Activated CD4-positive, alpha-beta T cell treated with anti-CD3 and anti-CD28 coated beads for 36 hours (primary cell): ENCODE data around the gene IGSF9. TPM values are rescaled to one million over a fixed set of nuclear protein-coding genes. Genes with fewer than 3 reads are reported as not detected.

Source experiments
- ATAC-seq: fragments of 200-7000 bp; cut with Tn5 transposase; one replicate; pipeline ENCODE4 v1.10.0; 2021; ENCODE audit warnings: mild to moderate bottlenecking, moderate library complexity
- CTCF ChIA-PET: fragments of 350-600 bp; sonication (Branson Sonifier 250); formaldehyde crosslinking; loops from one replicate; lab custom pipeline; 2021; ENCODE audit warnings: antibody characterized with exemption; lab: Charles Lee
- POLR2A ChIA-PET: fragments of 350-600 bp; sonication (Branson Sonifier 250); formaldehyde crosslinking; loops from one replicate; lab custom pipeline; 2021; ENCODE audit warnings: antibody characterized with exemption, inconsistent platforms; lab: Charles Lee
- DNase-seq: peaks from one replicate; pipeline ENCODE4 v3.0.0-alpha.2; 2020
- H3K27ac Mint-ChIP-seq: one replicate; pipeline ENCODE4 v1.8.0; 2021; ENCODE audit warnings: mixed read lengths
- H3K27me3 Mint-ChIP-seq: one replicate; pipeline ENCODE4 v1.8.0; 2021; ENCODE audit warnings: mixed read lengths
- H3K36me3 Mint-ChIP-seq: one replicate; pipeline ENCODE4 v1.8.0; 2021; ENCODE audit warnings: low read depth, mixed read lengths
- H3K4me1 Mint-ChIP-seq: one replicate; pipeline ENCODE4 v1.8.0; 2021; ENCODE audit warnings: mixed read lengths
- H3K4me3 Mint-ChIP-seq: one replicate; pipeline ENCODE4 v1.8.0; 2021; ENCODE audit warnings: mild to moderate bottlenecking, moderate library complexity, mixed read lengths
- H3K9me3 Mint-ChIP-seq: one replicate; pipeline ENCODE4 v1.8.0; 2021; ENCODE audit warnings: low read depth, mixed read lengths
- intact Hi-C, 2 experiments: fragments of 100-400 bp; cut with DNase I in 1 of 2; cut with micrococcal nuclease in 1 of 2; formaldehyde crosslinking; loops; one replicate each; pipeline versions ENCODE4 v1.14.2 to v1.15.1; 2022 to 2024; cut with DNase I, micrococcal nuclease
- total RNA-seq, 2 experiments: library from RNA; stranded (reverse); gene quantifications; one replicate each; pipeline ENCODE4 v1.2.3, GENCODE V29; 2021

Gene IGSF9
- total RNA-seq, 2 experiments from 2014 or later: 0.07 TPM; not detected in 1

GRCh38 chr1:159892944-159893343 lies 52.5 kb downstream of the IGSF9 start:
- POLR2A ChIA-PET: interaction anchor here (0.6 kb wide), 1 partner anchor 40 kb away, joined by 4 read pairs; no protein-coding TSS in a partner anchor
- intact Hi-C loops: loop anchor here (5.0 kb wide), 2 partner anchors 56 to 111 kb away; partner anchors contain the start of gene DUSP23 (in 1 of the 2)
- ATAC-seq (no peak), DNase-seq (peak; percentile 22)
- Mint-ChIP-seq H3K36me3 (no peaks in the 10 kb centered on the region), H3K27me3 (no peaks in the 10 kb centered on the region), H3K9me3 (no peaks in the 10 kb centered on the region), H3K4me1 (peaks cover 4% of the 10 kb centered on the region), H3K27ac (no peak overlapping the region), H3K4me3 (no peak overlapping the region)
- CTCF ChIA-PET: interaction anchor here (0.7 to 9.0 kb wide), 19 partner anchors 10 to 124 kb away, joined by 3 to 150 read pairs (median 5); partner anchors contain the start of genes FCRL6 and TAGLN2

DNA sequence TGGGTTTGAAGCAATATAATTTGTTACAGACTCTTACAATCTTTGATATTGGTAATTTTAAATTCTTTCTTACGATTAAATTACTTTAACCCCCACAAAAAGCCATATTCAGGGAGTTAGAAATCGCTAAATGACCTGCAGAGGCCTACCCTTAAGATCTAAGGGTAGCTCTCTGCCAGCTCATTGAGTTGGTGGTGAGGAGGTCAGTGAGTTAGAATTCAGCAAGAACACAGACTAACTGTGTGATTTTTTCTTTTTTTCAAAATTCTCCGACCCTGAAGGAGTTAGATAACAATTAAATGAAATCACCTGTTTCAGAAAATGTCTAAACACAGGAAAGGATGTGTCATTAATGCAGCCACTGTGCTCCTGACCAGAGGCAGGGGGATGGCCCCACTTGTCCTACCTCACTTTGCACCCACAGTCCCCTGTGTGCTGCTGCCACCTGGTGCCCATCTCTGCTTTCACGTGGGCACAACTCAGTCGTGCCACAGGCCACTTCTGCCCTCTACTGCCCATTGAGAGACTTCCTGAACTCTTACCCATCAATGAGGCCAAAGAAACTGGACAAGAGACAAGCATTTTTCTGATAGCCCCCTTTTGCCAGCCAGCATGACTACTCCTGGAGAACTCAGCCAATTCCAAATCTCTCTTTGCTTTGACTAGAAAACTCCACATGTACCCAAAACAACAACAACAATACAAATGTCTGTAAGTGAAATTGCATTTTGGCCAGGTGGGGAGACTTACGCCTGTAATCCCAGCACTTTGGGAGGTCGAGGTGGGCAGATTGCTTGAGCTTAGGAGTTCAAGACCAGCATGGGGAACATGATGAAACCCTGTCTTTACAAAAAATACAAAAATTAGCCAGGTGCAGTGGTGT lies 53.9 kb downstream of the IGSF9 start:
- no peak overlapping the region for H3K4me3 Mint-ChIP-seq
- DNase-seq (peak; percentile 88), ATAC-seq (peak; percentile 98)
- H3K36me3 Mint-ChIP-seq: no peaks in the 10 kb centered on the region
- POLR2A ChIA-PET: no interaction called here
- H3K27ac Mint-ChIP-seq: no peak overlapping the region
- intact Hi-C loops: loop anchor here (1.0 to 5.0 kb wide), 9 partner anchors 37 to 759 kb away; partner anchors contain the start of gene DUSP23 (in 2 of the 2)
- no peaks in the 10 kb centered on the region for H3K27me3 Mint-ChIP-seq
- CTCF ChIA-PET: interaction anchor here (0.6 to 9.0 kb wide), 36 partner anchors 9 to 143 kb away, joined by 3 to 150 read pairs (median 5); partner anchors contain the start of genes DUSP23, FCRL6 and SLAMF8
- H3K9me3 Mint-ChIP-seq: no peaks in the 10 kb centered on the region
- peaks cover 4% of the 10 kb centered on the region for H3K4me1 Mint-ChIP-seq

DNA sequence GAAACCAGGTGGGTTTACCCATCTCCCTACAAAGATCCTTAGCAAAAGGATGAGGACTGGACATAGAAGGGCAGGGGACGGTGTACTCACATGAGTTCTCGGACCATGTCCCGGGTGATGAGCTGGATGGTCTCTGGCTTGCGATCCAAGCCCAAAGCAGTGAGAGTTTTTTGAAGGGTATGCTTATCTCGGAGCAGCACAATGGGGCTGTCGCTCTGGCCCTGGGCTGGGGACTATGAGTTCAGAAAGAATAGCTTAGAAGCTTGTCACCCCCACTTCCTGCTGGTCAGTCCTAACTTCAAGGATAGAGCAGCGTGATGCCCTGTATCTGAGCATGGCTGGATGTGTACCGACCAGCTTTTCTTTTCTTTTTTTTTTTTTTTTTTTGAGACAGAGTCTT lies 55.0 kb downstream of the IGSF9 start:
- Mint-ChIP-seq H3K4me1 (peaks cover 4% of the 10 kb centered on the region), H3K27me3 (no peaks in the 10 kb centered on the region), H3K9me3 (no peaks in the 10 kb centered on the region), H3K36me3 (no peaks in the 10 kb centered on the region), H3K27ac (no peak overlapping the region), H3K4me3 (no peak overlapping the region)
- DNase-seq (no peak), ATAC-seq (no peak)
- POLR2A ChIA-PET: no interaction called here
- CTCF ChIA-PET: interaction anchor here (0.6 to 9.0 kb wide), 21 partner anchors 10 to 204 kb away, joined by 3 to 150 read pairs (median 5); partner anchors contain the start of genes DUSP23, FCRL6 and SLAMF8
- intact Hi-C loops: loop anchor here (2.0 to 5.0 kb wide), 4 partner anchors 53 to 758 kb away; partner anchors contain the start of gene DUSP23 (in 1 of the 2)

GRCh38 chr1:159889821-159890252 lies 55.6 kb downstream of the IGSF9 start:
- ChIA-PET POLR2A (no interaction called here), CTCF (interaction anchor here (0.7 to 9.0 kb wide), 18 partner anchors 11 to 676 kb away, joined by 3 to 150 read pairs (median 5); partner anchors contain the start of genes DUSP23, FCRL6 and SLAMF8)
- Mint-ChIP-seq H3K27me3 (no peaks in the 10 kb centered on the region), H3K27ac (no peak overlapping the region), H3K36me3 (no peaks in the 10 kb centered on the region), H3K4me3 (no peak overlapping the region), H3K4me1 (peaks cover 4% of the 10 kb centered on the region), H3K9me3 (no peaks in the 10 kb centered on the region)
- intact Hi-C loops: loop anchor here (2.0 to 5.0 kb wide), 4 partner anchors 53 to 757 kb away; partner anchors contain the start of gene DUSP23 (in 1 of the 2)
- no peak for DNase-seq
- peak; percentile 61 for ATAC-seq

GRCh38 chr1:159889202-159889601 lies 56.2 kb downstream of the IGSF9 start:
- POLR2A ChIA-PET: no interaction called here
- Mint-ChIP-seq H3K27ac (no peak overlapping the region), H3K4me1 (peaks cover 4% of the 10 kb centered on the region), H3K4me3 (no peak overlapping the region), H3K27me3 (no peaks in the 10 kb centered on the region), H3K9me3 (no peaks in the 10 kb centered on the region), H3K36me3 (no peaks in the 10 kb centered on the region)
- DNase-seq (no peak), ATAC-seq (no peak)
- CTCF ChIA-PET: interaction anchor here (0.6 to 9.0 kb wide), 13 partner anchors 12 to 1162 kb away, joined by 3 to 150 read pairs (median 6); partner anchors contain the start of genes DUSP23 and FCRL6
- intact Hi-C loops: no loop called here

DNA sequence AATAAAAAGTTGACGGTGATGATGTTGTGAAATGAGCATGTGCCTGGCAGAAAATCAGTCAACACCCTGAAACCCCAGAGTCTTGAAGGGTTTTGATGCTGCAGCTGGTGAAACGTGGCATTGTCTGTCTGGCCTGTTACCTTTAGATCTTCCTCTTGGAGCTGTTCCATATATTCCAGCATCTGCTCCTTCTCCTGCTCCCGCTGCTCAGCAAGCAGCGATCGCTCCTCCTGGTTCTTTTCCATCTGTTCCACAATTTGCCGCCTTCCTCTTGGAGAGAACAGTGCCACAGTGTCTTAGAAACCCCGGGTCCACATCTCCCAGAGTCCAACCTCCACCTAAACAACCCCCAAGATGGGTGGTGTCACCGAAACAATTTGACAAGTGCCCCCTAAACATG lies 61.1 kb downstream of the IGSF9 start:
- Mint-ChIP-seq H3K4me3 (no peak overlapping the region), H3K36me3 (no peaks in the 10 kb centered on the region), H3K27me3 (no peaks in the 10 kb centered on the region), H3K4me1 (no peaks in the 10 kb centered on the region), H3K27ac (no peak overlapping the region), H3K9me3 (no peaks in the 10 kb centered on the region)
- no peak for ATAC-seq
- intact Hi-C loops: no loop called here
- no peak for DNase-seq
- ChIA-PET POLR2A (no interaction called here), CTCF (interaction anchor here (0.8 to 4.1 kb wide), 3 partner anchors 11 to 86 kb away, joined by 3 to 16 read pairs (median 3); no protein-coding TSS in a partner anchor)

- H3K27me3 Mint-ChIP-seq: no peaks in the 10 kb centered on the region
These were observed 62.3 kb downstream of the IGSF9 start for GRCh38 chr1:159883134-159883533.

GRCh38 chr1:159882527-159882862 lies 62.9 kb downstream of the IGSF9 start:
- intact Hi-C loops: no loop called here
- DNase-seq (no peak), ATAC-seq (no peak)
- Mint-ChIP-seq H3K4me1 (no peaks in the 10 kb centered on the region), H3K36me3 (no peaks in the 10 kb centered on the region), H3K4me3 (no peak overlapping the region), H3K27ac (no peak overlapping the region), H3K27me3 (no peaks in the 10 kb centered on the region), H3K9me3 (no peaks in the 10 kb centered on the region)
- CTCF ChIA-PET: no interaction called here
- POLR2A ChIA-PET: no interaction called here

More at GRCh38 chr1:159883134-159883533, 62.3 kb downstream of the IGSF9 start:
- intact Hi-C loops: no loop called here
- DNase-seq: no peak
- no peaks in the 10 kb centered on the region for H3K4me1 Mint-ChIP-seq
- H3K27ac Mint-ChIP-seq: no peak overlapping the region
- ChIA-PET POLR2A (no interaction called here), CTCF (interaction anchor here (1.0 to 4.1 kb wide), 2 partner anchors 52 to 85 kb away, joined by 3 to 16 read pairs; no protein-coding TSS in a partner anchor)
- no peak for ATAC-seq
- H3K4me3 Mint-ChIP-seq: no peak overlapping the region
- no peaks in the 10 kb centered on the region for H3K36me3 Mint-ChIP-seq
- H3K9me3 Mint-ChIP-seq: no peaks in the 10 kb centered on the region

DNA sequence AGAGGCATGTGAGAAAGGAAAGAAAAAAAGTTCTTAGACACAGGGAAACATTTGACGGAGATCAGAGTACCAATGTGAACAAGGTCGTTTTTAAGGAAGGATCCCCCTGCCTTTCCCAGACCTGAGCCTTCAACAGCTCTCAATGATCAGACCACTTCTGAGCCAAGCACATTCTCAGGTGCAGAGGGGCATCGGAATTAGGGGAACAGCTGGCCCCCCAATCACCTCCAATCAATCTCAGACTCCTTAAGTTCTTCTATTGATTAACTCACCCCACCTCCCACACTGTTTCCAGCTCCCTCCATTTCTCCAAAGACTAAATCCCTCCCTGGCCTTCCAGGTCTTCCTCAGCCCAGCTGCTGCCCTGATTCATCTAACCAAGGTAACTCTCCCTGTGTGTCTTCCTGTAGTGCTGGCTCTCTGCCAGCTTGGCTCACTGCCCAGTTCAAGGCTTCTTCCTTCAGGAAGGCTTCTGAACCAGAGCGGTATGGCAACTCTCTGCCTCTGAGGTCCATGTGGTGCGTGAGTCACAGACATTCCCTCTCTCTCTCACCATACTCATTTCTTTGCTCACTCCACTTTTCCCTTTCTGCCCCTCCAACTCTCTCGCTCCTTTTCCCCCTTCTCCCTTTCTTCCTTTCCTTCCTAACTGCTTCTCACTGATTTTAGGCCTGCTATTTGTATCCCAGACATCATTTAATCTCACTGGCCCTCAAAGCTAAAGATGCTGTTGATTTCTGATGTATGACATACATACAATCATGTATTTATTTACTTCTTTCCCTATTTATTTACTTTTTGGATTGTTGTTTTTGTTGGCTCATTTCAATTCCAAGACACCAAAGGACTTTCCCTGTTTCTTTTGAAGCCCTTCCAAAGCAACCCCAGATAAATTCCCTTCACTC lies 63.5 kb downstream of the IGSF9 start:
- H3K9me3 Mint-ChIP-seq: no peaks in the 10 kb centered on the region

GRCh38 chr1:159880430-159880829 lies 65.0 kb downstream of the IGSF9 start:
- ATAC-seq: no peak
- Mint-ChIP-seq H3K27me3 (no peaks in the 10 kb centered on the region), H3K4me3 (no peak overlapping the region), H3K4me1 (no peaks in the 10 kb centered on the region), H3K9me3 (no peaks in the 10 kb centered on the region), H3K27ac (no peak overlapping the region), H3K36me3 (no peaks in the 10 kb centered on the region)
- ChIA-PET CTCF (interaction anchor here (1.1 to 2.1 kb wide), 4 partner anchors 9 to 127 kb away, joined by 3 to 12 read pairs (median 5); no protein-coding TSS in a partner anchor), POLR2A (no interaction called here)
- DNase-seq: no peak
- intact Hi-C loops: no loop called here

More for the DNA sequence above, 63.5 kb downstream of the IGSF9 start:
- ChIA-PET POLR2A (no interaction called here), CTCF (interaction anchor here (0.6 to 1.8 kb wide), 4 partner anchors 9 to 1861 kb away, joined by 3 to 5 read pairs (median 4); no protein-coding TSS in a partner anchor)
- no peak overlapping the region for H3K4me3 Mint-ChIP-seq
- no peaks in the 10 kb centered on the region for H3K4me1 Mint-ChIP-seq
- ATAC-seq: no peak
- no peak overlapping the region for H3K27ac Mint-ChIP-seq
- H3K36me3 Mint-ChIP-seq: no peaks in the 10 kb centered on the region
- no peaks in the 10 kb centered on the region for H3K27me3 Mint-ChIP-seq
- peak; percentile 53 for DNase-seq
- intact Hi-C loops: no loop called here
